ENCODE results near the gene FAM83C.

Gene FAM83C

GRCh38 chr20:35238735-35239134 is 53.5 kb downstream of the FAM83C start:
- DNase-seq (ENCODE audit: extremely low read depth in 1 of 2, low read depth in 1 of 2), result no peak

GRCh38 chr20:35238170-35238569 is 54.1 kb downstream of the FAM83C start:
- no peak for DNase-seq (ENCODE audit: extremely low read depth in 1 of 2, low read depth in 1 of 2)

GRCh38 chr20:35237486-35237885 is 54.7 kb downstream of the FAM83C start:
- DNase-seq (ENCODE audit: extremely low read depth in 1 of 2, low read depth in 1 of 2), result no peak

- no peak for DNase-seq (ENCODE audit: extremely low read depth in 1 of 2, low read depth in 1 of 2)
Measured at GRCh38 chr20:35235881-35236280, 56.3 kb downstream of the FAM83C start.

Data from stimulated activated CD8-positive, alpha-beta memory T cell treated with anti-CD3 and anti-CD28 coated beads, Interleukin-7, amount 100 ng/mL, for 48 hours (primary cell).